Measurements from ENCODE around the gene TEAD4.

Gene TEAD4

GRCh38 chr12:3033539-3033867, 74.3 kb downstream of the TEAD4 start:
- CTCF ChIA-PET: interaction anchor here (0.6 kb wide), 1 partner anchor 11 kb away, joined by 3 read pairs; no protein-coding TSS in a partner anchor

GRCh38 chr12:3034067-3034750, 75.0 kb downstream of the TEAD4 start:
- CTCF ChIA-PET: interaction anchor here (0.5 to 1.1 kb wide), 9 partner anchors 9 to 422 kb away, joined by 3 to 6 read pairs (median 4); no protein-coding TSS in a partner anchor
- H3K27ac ChIP-seq: no peak overlapping the region
- TF ChIP-seq CTCF (conservative IDR thresholded peaks at IDR 0.05; ENCODE audit: low read depth): peak; percentile 40
- POLR2A ChIA-PET (ENCODE audit: low non-redundant PET): no interaction called here
- peak; percentile 66 for DNase-seq (ENCODE audit: low spot score)

More at GRCh38 chr12:3033539-3033867, 74.3 kb downstream of the TEAD4 start:
- H3K27ac ChIP-seq: no peak overlapping the region
- TF ChIP-seq CTCF (conservative IDR thresholded peaks at IDR 0.05; ENCODE audit: low read depth): no peak
- POLR2A ChIA-PET (ENCODE audit: low non-redundant PET): no interaction called here
- no peak for DNase-seq (ENCODE audit: low spot score)

- H3K27ac ChIP-seq: no peak overlapping the region
- CTCF ChIA-PET: interaction anchor here (0.6 to 1.1 kb wide), 4 partner anchors 13 to 89 kb away, joined by 3 to 4 read pairs (median 4); no protein-coding TSS in a partner anchor
- POLR2A ChIA-PET (ENCODE audit: low non-redundant PET): no interaction called here
- no peak for TF ChIP-seq CTCF (conservative IDR thresholded peaks at IDR 0.05; ENCODE audit: low read depth)
- no peak for DNase-seq (ENCODE audit: low spot score)
Measured at GRCh38 chr12:3035171-3035570, 76.0 kb downstream of the TEAD4 start.

- TF ChIP-seq CTCF (conservative IDR thresholded peaks at IDR 0.05; ENCODE audit: low read depth): no peak
- ChIA-PET POLR2A (ENCODE audit: low non-redundant PET) (no interaction called here), CTCF (no interaction called here)
- peak; percentile 13 for DNase-seq (ENCODE audit: low spot score)
- H3K27ac ChIP-seq: no peak overlapping the region
Measured at GRCh38 chr12:3035815-3036702, 76.9 kb downstream of the TEAD4 start.

GRCh38 chr12:3036901-3037600, 77.9 kb downstream of the TEAD4 start:
- no peak overlapping the region for H3K27ac ChIP-seq
- DNase-seq (ENCODE audit: low spot score): no peak
- ChIA-PET POLR2A (ENCODE audit: low non-redundant PET) (no interaction called here), CTCF (no interaction called here)
- TF ChIP-seq CTCF (conservative IDR thresholded peaks at IDR 0.05; ENCODE audit: low read depth): no peak

- ChIA-PET CTCF (no interaction called here), POLR2A (ENCODE audit: low non-redundant PET) (no interaction called here)
- no peak overlapping the region for H3K27ac ChIP-seq
Measured at GRCh38 chr12:3038166-3038565, 79.0 kb downstream of the TEAD4 start.

More at GRCh38 chr12:3038166-3038565, 79.0 kb downstream of the TEAD4 start:
- no peak for TF ChIP-seq CTCF (conservative IDR thresholded peaks at IDR 0.05; ENCODE audit: low read depth)
- DNase-seq (ENCODE audit: low spot score): no peak

Data from RWPE1 (cell line).